Adrenal gland (tissue), 5 donors: Measurements from ENCODE around the gene FAM76A.

Experiments
- POLR2A ChIP-seq, 2 donors: fragments of 450-650 bp; IDR thresholded peaks; one replicate each; pipeline ENCODE4 v1.6.1; 2017; ENCODE audit warnings: antibody characterized with exemption in 2 of 2, mild to moderate bottlenecking in 2 of 2, moderate library complexity in 1 of 2
- TF ChIP-seq, protein P1 (sequence below), 6 experiments: fragments of 450-650 bp in 4 of 6; fragments of 200-600 bp in 2 of 6; sonication (generic) in 1 of 6; IDR thresholded peaks; 1 replicate in 5 of 6; 2 replicates in 1 of 6; pipeline versions ENCODE4 v1.5.1 to v1.8.0; 2016 to 2021; ENCODE audit warnings: antibody characterized with exemption in 6 of 6, mild to moderate bottlenecking in 2 of 6, moderate library complexity in 1 of 6
- donor health status: DM: no; HTN: no; CAD: no.

DNA sequence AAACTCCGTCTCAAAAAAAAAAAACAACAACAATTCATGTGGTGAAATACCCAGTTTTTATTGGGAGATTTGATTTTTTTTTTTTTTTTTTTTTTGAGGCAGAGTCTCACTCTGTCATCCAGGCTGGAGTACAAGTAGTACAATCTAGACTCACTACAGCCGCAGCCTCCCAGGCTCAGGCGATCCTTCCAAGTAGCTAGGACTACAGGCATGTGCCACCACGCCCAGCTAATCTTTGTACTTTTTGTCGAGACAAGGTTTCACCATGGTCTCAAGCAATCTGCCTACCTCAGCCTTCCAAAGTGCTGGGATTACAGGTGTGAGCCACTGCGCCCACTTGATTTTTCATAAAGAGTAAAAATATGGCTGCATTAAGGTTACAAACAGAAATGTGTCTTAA, 15.4 kb downstream of the FAM76A start:
- TF ChIP-seq, protein P1, sequence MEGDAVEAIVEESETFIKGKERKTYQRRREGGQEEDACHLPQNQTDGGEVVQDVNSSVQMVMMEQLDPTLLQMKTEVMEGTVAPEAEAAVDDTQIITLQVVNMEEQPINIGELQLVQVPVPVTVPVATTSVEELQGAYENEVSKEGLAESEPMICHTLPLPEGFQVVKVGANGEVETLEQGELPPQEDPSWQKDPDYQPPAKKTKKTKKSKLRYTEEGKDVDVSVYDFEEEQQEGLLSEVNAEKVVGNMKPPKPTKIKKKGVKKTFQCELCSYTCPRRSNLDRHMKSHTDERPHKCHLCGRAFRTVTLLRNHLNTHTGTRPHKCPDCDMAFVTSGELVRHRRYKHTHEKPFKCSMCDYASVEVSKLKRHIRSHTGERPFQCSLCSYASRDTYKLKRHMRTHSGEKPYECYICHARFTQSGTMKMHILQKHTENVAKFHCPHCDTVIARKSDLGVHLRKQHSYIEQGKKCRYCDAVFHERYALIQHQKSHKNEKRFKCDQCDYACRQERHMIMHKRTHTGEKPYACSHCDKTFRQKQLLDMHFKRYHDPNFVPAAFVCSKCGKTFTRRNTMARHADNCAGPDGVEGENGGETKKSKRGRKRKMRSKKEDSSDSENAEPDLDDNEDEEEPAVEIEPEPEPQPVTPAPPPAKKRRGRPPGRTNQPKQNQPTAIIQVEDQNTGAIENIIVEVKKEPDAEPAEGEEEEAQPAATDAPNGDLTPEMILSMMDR (IDR thresholded peaks at IDR 0.05): no peak
- no peak for TF ChIP-seq POLR2A (IDR thresholded peaks at IDR 0.05)
